Medulla oblongata (tissue), 1 donor: Measurements from ENCODE around the gene VWC2L.

Experiments used
- DNase-seq: peaks from one replicate; pipeline ENCODE4 v3.0.0-alpha.2; 2015; ENCODE audit errors: extremely low spot score

The VWC2L gene

GRCh38 chr2:214592011-214592410 is 181.2 kb downstream of the VWC2L start:
- DNase-seq: no peak

- DNase-seq: no peak
Measured at GRCh38 chr2:214593727-214594126, 182.9 kb downstream of the VWC2L start.

- DNase-seq: no peak
Measured at GRCh38 chr2:214601852-214602633, 191.2 kb downstream of the VWC2L start.

- no peak for DNase-seq
Measured at GRCh38 chr2:214604861-214605260, 194.0 kb downstream of the VWC2L start.

- DNase-seq: no peak
Measured at GRCh38 chr2:214607051-214607450, 196.2 kb downstream of the VWC2L start.

GRCh38 chr2:214611015-214611414 is 200.2 kb downstream of the VWC2L start:
- no peak for DNase-seq

GRCh38 chr2:214624166-214624760 is 213.4 kb downstream of the VWC2L start:
- no peak for DNase-seq

GRCh38 chr2:214628091-214628490 is 217.2 kb downstream of the VWC2L start:
- no peak for DNase-seq
